SKM-1 treated with dmso at 0.1 percent for 144 hours (cell line): Measurements from ENCODE around the gene THSD8.
"Not testable (repeated sequence)": the region's sequence is repeated elsewhere in the genome, so short reads cannot be mapped to it uniquely, and the experiment has no call there.

ENCODE experiments used
- DNase-seq: peaks from one replicate; lab custom pipeline; 2025; ENCODE audit not compliant: unreplicated experiment; lab: John Stamatoyannopoulos, UW

Gene THSD8

DNA sequence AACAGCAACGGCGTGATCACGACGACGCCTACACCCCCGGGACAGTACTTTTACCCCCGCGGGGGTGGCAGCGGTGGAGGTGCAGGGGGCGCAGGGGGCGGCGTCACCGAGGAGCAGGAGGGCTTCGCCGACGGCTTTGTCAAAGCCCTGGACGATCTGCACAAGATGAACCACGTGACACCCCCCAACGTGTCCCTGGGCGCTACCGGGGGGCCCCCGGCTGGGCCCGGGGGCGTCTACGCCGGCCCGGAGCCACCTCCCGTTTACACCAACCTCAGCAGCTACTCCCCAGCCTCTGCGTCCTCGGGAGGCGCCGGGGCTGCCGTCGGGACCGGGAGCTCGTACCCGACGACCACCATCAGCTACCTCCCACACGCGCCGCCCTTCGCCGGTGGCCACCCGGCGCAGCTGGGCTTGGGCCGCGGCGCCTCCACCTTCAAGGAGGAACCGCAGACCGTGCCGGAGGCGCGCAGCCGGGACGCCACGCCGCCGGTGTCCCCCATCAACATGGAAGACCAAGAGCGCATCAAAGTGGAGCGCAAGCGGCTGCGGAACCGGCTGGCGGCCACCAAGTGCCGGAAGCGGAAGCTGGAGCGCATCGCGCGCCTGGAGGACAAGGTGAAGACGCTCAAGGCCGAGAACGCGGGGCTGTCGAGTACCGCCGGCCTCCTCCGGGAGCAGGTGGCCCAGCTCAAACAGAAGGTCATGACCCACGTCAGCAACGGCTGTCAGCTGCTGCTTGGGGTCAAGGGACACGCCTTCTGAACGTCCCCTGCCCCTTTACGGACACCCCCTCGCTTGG is 9.6 kb upstream of the THSD8 start:
- DNase-seq = peak; percentile 53

DNA sequence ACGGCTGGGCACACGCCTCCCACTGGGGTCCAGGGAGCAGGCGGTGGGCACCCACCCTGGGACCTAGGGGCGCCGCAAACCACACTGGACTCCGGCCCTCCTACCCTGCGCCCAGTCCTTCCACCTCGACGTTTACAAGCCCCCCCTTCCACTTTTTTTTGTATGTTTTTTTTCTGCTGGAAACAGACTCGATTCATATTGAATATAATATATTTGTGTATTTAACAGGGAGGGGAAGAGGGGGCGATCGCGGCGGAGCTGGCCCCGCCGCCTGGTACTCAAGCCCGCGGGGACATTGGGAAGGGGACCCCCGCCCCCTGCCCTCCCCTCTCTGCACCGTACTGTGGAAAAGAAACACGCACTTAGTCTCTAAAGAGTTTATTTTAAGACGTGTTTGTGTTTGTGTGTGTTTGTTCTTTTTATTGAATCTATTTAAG is 9.0 kb upstream of the THSD8 start:
- no peak for DNase-seq

DNA sequence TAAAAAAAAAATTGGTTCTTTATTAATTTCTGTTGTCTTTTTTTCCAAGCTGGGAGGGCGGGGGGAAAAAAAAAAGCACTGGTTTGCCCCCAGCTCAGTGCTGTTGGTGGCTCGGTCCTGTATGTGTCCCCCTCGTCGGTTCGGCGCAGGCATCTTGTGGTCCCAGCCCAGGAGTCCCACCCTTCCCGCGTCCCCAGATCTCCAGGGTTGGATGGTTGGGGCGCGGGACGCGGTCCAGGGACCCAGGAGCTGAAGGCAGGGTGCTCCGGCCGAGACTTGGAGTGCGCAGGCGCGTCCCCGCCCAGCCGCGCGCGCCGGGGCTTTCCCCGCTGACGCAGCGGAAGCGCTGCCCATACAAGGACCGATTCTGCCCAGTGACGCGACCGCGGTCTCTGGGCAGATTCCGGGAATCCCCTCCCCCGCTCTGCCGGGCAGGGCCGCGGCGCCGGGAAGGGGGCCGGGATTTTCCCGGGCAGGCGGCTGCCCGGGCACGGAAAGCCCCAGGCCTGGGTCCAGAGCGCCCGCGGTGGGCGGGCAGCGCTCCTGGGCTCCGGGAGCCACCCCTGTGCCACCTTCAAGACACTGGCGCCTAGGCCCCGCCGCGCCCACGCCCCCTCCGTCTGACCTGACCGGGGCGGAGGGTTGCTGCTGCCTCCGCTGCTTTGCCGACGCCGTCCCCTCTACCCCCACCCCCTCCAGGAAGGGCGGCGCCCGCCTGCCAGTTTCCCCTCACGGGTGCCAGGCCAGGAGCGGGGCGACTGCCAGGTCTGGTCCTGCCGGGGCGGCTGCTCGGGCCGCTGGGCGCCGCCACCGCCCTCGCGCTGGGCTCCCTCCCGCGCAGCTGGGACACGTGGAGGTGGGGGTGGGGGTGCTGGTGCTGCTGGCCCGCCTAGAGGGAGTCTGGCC is 8.3 kb upstream of the THSD8 start:
- DNase-seq = peak; percentile 69

DNA sequence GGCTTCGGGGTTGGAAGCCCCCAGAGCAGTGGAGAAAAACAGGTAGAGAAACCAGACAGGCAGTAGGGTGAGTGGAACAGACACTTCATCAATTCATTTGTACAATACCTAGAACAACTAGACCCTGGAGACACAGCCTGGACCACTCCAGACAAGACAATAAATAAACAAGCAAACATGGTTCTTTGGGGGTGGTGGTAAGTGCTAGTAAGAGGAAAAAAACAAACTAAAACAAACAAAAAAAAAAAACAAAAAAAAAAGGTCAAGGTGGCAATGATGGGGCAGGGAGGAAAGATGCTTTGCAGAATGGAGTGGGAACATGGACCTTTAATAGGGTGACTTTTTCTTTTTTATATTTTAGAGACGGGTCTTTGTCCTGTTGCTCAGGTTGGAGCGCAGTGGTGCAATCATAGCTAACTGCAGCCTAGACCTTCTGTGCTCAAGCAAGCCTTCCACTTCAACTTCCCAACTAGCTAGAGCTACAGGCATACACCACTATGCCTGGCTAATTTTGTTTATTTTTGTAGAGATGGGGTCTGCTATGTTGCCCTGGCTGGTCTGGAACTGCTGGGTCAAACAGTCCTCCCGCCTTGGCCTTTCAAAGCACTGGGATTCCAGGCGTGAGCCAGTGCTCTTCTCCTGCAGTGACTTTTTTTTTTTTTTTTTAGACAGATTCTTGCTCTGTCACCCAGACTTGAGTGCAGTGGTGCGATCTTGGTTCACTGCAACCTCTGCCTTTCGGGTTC is 7.5 kb upstream of the THSD8 start:
- DNase-seq = no peak

DNA sequence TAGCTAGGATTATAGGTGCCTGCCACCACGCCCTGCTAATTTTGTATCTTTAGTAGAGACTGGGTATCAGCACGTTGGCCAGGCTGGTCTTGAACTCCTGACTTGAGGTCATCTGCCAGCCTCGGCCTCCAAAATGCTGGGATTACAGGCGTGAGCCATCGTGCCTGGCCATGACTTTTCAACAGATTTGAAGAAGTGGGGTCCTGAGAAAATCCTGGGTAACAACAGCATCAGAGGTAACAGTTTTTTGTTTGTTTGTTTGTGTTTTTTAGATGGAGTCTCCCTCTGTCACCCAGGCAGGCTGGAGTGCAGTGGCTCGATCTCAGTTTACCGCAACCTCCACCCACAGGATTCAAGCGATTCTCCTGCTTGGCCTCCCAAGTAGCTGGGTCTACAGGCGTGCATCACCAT is 6.9 kb upstream of the THSD8 start:
- no peak for DNase-seq

DNA sequence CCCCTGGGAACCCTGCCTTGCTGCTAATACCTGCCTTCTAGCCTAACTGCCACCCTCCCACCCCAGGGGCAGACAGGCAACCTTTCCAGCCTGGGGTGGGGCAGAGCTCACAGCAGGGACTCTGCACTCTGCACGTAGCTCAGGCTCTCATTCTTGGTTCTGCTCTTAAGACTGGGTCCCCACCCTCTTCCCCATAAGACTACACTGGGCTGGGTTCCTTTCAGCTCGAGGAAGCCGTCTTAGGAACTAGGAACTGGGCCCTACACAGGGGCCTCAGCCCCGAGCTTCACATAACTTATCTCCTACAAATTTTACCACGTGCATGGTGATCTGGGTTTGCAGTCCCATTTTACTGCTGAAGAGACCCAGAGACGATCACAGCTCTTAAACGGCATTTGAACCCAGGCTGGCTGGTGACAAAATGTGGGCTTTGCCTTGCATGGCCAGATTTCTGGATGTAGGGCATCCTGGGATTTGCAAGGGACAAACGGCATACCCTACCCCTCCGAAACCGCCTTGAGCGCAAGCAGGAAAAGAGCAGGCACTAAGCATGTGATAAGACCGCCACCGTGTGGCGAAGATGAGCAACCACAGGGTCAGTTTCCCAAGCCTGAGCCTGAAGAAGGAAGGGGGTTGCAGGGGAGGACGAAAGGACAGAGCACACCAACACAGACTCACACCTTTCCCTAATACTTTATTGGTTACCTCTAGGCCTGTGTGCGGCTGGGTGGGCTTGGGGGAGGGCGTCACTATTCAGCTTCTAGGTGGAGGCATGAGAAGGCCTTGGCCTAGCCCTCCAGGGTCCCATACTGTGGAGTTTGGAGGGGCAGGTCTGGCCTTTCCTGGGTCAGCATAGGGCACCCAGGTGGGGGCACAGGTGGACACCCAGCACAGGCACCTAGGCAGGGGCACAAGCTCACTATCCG is 5.5 kb upstream of the THSD8 start:
- peak; percentile 74 for DNase-seq

DNA sequence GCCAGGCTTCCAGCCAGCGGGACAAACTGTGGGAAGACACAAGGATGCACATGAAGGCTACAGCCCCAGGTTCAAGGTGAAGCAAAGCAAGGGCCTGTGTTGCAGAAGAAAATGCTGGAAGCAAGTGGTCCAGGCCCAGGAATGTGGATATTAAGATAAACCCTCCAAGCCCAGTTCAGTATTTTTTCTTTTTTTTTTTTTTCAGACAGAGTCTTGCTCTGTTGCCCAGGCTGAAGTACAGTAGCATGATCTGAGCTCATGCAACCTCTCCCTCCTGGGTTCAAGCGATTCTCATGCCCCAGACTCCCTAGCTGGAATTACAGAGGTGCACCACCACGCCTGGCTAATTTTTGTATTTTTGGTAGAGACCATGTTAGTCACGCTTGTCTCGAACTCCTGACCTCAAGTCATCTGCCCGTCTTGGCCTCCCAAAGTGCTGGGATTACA is 4.7 kb upstream of the THSD8 start:
- DNase-seq = no peak

DNA sequence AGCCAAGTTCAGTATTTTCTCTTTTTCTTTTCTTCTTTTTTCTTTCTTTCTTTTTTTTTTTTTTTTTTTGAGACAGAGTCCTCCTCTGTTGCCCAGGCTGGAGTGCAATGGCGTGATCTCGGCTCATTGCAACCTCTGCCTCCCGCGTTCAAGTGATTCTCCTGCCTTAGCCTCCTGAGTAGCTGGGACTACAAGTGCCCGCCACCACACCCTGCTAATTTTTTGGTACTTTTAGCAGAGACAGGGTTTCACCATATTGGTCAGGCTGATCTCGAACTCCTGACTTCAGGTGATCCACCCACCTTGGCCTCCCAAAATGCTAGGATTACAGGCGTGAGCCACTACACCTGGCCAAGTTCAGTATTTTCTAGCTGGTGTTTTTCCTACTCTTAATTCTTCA is 4.3 kb upstream of the THSD8 start:
- not testable (repeated sequence) for DNase-seq

DNA sequence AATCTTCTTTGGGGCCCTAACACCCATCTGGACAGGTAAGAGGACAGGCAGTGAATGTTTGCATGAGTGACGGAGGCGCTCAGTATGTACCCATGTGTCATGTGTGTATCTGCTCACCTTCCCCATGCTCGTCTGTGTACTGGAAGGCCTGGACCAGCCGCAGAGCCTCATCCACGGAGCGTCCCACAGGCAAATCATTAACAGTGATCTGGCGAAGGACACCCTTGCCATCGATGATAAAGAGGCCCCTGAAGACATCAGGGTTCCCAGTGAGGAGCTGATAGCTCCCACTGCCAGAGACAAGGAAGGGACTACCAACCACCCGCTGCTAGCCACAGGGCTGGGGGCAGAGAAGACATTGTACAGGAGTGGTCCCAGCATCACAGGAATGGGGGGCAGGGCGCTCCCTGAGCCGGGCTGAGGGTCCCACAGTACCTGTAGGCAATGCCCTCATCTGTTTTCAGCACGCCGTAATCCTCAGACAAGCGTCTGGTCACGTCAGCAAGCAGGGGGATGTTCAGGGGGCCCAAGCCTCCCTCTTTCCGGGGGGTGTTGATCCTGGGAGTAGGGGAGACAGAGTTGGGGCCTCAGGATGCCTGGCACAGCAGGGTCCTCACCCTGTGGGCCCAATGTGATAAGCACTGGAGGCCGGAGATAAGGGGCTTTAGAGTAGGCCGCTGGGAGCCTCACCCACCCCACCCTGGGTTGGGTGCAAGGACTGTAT is 2.0 kb upstream of the THSD8 start:
- DNase-seq = no peak

DNA sequence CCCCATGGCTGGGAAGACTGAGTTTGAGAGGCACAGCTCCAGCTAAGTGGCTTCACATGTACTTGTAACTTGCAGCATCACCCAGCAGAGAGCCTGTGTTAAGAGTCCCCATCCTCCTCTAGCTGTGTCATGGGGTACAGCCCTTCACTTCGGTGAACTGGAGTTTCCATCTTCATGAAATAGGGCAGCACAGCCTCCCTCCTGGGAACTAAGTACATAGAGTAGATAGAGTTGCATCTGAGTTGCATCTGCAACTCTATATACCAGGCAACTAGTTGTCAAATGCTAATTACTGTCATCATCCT is 1.5 kb upstream of the THSD8 start:
- DNase-seq = no peak

DNA sequence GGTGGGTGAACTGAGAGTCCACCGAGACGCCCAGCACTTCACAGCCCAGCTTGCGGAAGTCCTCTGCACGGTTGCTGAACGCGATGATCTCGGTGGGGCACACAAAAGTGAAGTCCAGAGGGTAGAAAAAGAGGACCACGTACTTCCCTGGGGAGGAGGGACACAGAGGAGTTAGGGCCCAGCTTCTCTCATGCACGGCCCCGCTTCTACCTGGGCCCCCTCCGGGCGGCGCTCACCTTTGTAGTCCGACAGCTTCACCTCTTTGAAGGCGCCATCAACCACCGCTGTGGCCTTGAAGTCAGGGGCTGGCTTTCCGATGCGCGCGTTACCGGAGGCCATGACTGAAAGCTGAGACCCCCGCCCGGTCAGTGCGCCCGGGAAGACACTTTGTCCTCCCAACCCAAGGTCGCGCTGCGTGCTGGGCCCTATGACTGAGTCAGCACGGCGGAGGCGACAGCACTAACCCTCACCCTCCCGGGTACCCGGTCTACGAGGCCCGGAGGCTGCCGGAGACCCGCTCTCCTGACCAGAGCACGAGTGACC is 875 bp upstream of the THSD8 start:
- DNase-seq = no peak

DNA sequence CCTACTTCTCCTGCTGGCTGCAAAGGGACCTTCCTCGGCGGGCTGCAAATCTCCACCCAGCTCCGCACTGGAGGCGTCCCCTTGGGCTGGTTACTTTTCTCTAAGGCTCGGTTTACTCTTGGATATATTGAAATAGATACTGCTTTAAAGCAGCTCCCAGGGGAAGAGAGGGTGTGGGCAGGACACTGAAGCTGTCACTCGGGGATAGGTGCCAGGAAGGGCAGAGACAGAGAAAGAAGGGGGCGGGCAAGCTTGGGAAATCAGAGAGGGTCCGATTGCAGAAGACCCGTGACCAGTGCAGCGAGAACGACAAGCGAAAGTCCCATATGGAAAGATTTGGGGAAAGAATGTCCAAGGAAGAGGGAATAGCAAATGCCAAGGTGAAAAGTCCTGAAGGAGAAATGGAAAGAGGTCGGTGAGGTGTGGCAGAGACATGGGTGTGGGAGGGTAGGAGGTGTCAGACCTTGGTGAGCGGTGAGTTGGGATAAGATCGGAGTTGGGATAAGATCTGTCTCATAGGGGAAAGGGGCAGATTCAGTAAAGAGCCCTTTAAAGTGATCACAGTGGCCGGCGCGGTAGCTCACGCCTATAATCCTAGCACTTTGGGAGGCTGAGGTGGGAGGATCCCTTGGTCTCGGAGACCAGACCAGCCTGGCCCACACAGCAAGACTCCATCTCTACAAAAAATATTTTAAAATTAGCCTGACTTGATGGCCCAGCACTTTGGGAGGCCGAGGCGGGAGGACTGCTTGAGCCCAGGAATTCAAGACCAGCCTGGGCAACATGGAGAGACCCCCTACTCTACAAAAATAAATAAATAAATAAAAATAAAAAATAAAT is 618 bp downstream of the THSD8 start:
- DNase-seq = no peak

DNA sequence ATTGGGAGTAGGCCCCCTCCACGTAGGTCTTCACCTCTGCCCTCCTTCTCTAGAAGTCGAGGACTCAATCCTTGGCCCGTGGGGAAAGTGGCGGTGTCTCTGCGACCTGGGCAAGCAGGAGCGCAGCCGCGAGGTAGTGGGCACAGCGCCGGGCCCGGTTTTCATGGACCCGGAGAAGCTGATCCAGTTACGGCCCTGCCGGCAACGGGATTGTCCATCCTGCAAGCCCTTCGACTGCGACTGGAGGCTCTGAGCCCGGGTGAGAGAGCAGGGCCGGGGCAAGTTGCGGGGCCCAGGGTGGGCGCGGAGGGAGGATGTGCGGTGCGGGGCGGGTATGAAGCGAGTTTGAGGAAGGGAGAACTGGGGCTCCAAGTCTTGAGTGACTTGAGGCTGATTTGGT is 2.2 kb downstream of the THSD8 start:
- DNase-seq = no peak

DNA sequence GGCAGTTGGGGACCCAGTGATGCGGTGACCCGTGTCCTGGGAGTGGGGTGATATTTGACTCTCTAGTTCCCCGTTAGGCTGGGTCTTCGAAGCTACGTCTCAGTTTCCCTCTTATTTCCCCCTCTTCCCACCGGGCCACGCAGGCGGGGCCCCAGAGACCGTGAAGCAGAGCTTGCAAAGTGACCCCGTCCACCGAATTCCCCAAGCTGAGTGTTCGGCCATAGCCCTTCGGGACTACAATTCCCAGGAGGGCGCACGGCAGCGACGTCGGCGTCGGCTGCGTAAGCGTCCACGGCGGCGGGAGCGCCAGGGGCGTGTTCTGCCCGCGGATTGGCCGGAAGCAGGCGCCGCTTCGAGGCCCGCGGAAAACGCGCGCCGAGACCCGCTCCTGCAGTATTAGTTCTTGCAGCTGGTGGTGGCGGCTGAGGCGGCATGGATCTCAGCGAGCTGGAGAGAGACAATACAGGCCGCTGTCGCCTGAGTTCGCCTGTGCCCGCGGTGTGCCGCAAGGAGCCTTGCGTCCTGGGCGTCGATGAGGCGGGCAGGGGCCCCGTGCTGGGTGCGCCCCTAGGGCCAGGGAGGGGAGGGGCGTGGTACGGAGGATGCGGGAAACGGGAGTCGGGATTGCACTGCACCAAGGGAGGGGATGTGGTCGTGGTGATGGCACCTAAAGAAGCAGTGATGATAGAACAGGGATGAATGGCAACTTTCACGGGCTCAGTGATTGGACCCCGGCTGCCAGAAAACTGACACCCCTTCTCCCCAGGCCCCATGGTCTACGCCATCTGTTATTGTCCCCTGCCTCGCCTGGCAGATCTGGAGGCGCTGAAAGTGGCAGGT is 4.6 kb downstream of the THSD8 start, which contains the start of gene RNASEH2A:
Gene RNASEH2A, plus strand, starts transcription at position 343 of the 840 bp plus-strand sequence. Its CDS starts 90 bp downstream, at position 433.
- peak; percentile 75 for DNase-seq

DNA sequence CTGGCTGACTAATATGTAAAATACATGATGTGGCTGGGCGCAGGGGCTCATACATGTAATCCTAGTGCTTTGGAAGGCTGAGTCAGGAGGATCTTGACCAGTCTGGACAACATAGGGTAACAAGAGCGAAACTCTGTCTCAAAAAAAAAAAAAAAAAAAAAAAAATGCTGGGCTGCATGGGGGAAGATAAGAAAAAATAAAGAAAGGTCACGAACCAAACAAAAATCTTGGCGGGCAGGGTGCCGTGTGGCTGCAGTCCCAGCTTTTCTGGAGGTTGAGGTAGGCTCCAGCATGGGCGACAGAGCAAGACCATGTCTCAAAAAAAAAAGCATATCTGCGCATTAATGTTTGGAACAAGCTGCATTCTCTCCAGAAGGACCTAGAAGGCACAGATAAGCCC is 13.2 kb downstream of the THSD8 start:
- DNase-seq = no peak

DNA sequence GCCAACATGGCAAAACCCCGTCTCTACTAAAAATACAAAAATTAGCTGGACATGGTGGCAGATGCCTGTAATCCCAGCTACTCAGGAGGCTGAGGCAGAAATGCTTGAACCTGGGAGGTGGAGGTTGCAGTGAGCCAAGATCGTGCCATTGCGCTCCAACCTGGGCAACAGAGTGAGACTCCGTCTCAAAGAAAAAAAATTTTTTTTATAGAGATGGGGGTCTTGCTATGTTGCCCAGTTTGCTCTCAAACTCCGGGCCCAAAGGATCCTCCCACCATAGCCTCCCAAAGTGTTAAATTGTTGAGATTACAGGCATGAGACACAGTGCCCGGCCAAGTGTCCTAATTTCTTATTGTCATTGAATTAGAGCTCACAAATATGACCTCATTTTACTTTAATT is 15.3 kb downstream of the THSD8 start:
- DNase-seq = not testable (repeated sequence)

DNA sequence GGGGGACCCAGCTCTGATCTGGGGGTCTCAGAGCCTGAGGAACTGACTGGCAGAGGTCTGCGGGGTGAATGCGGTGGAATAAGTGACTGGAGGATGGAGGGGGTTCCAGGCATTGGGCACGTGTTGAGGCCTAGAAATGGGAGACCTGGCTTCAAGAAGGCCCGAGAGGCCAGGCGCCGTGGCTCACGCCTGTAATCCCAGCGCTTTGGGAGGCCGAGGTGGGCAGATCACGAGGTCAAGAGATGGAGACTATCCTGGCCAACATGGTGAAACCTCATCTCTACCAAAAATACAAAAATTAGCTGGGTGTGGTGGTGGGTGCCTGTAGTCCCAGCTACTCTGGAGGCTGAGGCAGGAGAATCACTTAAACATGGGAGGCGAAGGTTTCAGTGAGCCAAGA is 15.9 kb downstream of the THSD8 start:
- DNase-seq = not testable (repeated sequence)

DNA sequence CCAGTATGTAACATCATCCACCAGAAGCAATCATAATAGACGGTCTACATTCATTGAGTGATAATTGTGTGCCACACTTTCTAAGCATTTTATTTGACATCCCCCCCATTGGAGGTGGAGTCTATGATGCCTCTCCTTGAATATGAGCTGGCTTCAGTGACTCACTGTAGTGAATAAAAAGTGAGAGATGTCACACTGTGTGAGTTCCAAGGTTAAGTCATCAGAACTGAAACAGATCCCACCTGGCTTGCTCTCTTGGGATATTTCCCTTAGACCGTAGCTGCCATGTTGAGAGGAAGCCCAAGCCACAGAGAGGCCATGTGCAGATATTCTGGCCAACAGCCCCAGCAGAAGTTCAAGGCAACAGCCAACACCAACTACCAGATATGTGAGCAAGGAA is 19.9 kb downstream of the THSD8 start:
- DNase-seq = no peak
